Measurements from ENCODE around the gene GUCY1A1. TPM values are rescaled to one million over a fixed set of nuclear protein-coding genes. Genes with fewer than 3 reads are reported as not detected.

GUCY1A1 gene
- total RNA-seq, 3 donors from 2014 or later, result 8.2 to 75.8 (median 57.0) TPM

DNA sequence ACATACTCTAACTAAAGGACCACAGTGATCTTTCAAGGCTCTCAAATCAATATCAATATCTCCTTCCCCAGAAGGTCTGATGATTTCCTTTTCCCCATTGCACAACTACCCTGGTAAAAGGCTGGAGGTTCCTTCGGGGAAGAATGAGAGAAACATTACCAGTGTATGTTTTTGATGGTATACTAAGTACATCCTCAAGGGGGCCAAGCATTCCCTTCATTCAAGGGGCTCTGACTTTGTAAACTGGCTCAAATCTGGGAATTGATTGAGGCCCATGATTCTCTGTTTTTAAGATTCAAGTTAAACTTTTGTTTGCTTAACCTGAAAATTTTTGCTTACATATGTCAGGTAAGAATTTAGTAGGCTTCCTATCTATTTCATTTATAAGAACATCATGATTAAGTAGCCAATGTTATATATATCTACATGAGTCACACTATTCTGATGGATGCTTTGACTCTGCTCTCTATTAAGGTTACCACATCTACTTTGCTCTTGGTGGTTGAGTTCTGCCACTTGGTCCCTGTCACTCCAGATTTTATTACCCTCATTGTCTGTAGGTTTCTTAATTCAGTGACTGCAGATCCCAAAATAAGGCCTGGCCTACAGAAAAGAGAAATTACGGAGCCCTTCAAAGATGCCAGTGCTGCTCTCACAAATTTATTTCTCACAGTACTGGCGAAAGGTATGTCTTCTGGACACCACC lies 75.8 kb downstream of the GUCY1A1 start:
- Histone ChIP-seq H3K4me1 (no peaks in the 10 kb centered on the region), H3K27me3 (no peaks in the 10 kb centered on the region), H3K9me3 (no peaks in the 10 kb centered on the region), H3K4me3 (no peak overlapping the region), H3K36me3 (no peaks in the 10 kb centered on the region), H3K27ac (no peak overlapping the region)
- no peak for DNase-seq (ENCODE audit: low spot score in 2 of 2)
- TF ChIP-seq POLR2AphosphoS5 (IDR thresholded peaks at IDR 0.05) (no peak), POLR2A (IDR thresholded peaks at IDR 0.05) (no peak)
- TF ChIP-seq, protein P1, sequence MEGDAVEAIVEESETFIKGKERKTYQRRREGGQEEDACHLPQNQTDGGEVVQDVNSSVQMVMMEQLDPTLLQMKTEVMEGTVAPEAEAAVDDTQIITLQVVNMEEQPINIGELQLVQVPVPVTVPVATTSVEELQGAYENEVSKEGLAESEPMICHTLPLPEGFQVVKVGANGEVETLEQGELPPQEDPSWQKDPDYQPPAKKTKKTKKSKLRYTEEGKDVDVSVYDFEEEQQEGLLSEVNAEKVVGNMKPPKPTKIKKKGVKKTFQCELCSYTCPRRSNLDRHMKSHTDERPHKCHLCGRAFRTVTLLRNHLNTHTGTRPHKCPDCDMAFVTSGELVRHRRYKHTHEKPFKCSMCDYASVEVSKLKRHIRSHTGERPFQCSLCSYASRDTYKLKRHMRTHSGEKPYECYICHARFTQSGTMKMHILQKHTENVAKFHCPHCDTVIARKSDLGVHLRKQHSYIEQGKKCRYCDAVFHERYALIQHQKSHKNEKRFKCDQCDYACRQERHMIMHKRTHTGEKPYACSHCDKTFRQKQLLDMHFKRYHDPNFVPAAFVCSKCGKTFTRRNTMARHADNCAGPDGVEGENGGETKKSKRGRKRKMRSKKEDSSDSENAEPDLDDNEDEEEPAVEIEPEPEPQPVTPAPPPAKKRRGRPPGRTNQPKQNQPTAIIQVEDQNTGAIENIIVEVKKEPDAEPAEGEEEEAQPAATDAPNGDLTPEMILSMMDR (IDR thresholded peaks at IDR 0.05), result no peak
- intact Hi-C loops (cut with DNase I; ENCODE audit: low total_unique reads), result no loop called here

GRCh38 chr4:155745984-155746383 lies 79.3 kb downstream of the GUCY1A1 start:
- H3K4me1 ChIP-seq, result no peaks in the 10 kb centered on the region
- H3K27me3 ChIP-seq, result no peaks in the 10 kb centered on the region
- intact Hi-C loops (cut with DNase I; ENCODE audit: low total_unique reads), result no loop called here
- DNase-seq (ENCODE audit: low spot score in 2 of 2), result no peak
- H3K4me3 ChIP-seq, result no peak overlapping the region
- no peak overlapping the region for H3K27ac ChIP-seq
- TF ChIP-seq, protein P1 (IDR thresholded peaks at IDR 0.05), result no peak
- TF ChIP-seq POLR2A (IDR thresholded peaks at IDR 0.05) (no peak), POLR2AphosphoS5 (IDR thresholded peaks at IDR 0.05) (no peak)
- no peaks in the 10 kb centered on the region for H3K9me3 ChIP-seq
- H3K36me3 ChIP-seq, result no peaks in the 10 kb centered on the region

DNA sequence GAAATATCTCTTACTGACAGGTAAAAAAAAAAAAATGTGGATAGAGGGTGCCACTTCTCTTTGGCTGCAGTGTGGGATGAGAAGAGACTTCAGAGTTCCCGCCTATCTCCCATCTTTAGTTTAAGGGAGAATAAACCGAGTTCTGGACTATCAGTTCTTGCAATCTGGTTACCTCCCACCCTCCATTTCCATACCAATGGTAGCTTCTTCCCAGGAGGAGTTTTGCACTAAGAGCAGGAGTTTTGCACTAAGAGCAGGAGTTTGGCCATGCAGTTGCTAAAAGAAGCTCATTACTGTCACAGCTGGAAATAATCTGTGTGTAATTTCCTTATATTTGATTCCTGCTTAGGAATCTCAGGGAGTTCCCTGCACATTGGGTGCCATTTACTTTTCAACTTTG lies 81.4 kb downstream of the GUCY1A1 start:
- Histone ChIP-seq H3K27me3 (no peaks in the 10 kb centered on the region), H3K27ac (no peak overlapping the region), H3K4me1 (no peaks in the 10 kb centered on the region), H3K9me3 (no peaks in the 10 kb centered on the region), H3K36me3 (no peaks in the 10 kb centered on the region), H3K4me3 (no peak overlapping the region)
- TF ChIP-seq POLR2A (IDR thresholded peaks at IDR 0.05), result no peak
- intact Hi-C loops (cut with DNase I; ENCODE audit: low total_unique reads), result no loop called here
- no peak for DNase-seq (ENCODE audit: low spot score in 2 of 2)

DNA sequence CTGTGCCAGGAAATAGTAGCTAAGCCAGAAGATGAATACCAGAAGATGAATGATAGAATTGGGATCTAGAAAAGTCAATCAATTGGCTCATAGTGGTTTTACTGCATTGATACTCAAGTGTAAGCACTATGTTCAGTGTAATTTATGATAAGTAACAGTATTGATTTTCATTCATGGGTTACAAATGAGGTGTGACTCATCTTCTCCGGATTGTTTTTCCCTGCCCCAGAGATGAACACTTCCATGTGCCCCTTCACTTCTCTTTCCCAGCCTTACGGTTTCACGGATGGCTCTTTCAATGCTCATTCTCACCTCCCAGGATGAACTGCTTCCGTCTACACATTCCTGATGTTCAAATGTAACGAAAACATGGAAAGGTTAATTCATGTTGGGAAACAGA lies 82.4 kb downstream of the GUCY1A1 start:
- Histone ChIP-seq H3K36me3 (no peaks in the 10 kb centered on the region), H3K4me3 (no peak overlapping the region), H3K4me1 (no peaks in the 10 kb centered on the region), H3K27me3 (no peaks in the 10 kb centered on the region), H3K27ac (no peak overlapping the region), H3K9me3 (no peaks in the 10 kb centered on the region)
- intact Hi-C loops (cut with DNase I; ENCODE audit: low total_unique reads), result no loop called here
- DNase-seq (ENCODE audit: low spot score in 2 of 2), result no peak
- TF ChIP-seq POLR2A (IDR thresholded peaks at IDR 0.05) (no peak), POLR2AphosphoS5 (IDR thresholded peaks at IDR 0.05) (no peak)
- TF ChIP-seq, protein P1 (IDR thresholded peaks at IDR 0.05), result no peak

DNA sequence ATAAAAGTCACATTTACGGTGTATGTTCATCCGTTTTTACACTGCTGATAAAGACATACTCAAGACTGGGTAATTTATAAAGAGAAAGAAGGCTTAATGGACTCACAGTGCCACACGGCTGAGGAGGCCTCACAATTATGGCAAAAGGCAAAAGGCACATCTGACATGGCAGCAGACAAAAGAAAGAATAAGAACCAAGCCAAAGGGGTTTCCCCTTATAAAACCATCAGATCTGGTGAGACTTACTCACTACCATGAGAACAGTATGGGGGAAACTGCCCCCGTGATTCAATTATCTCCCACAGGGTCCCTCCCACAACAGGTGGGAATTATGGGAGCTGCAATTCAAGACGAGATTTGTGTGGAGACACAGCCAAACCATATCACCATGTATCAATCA lies 84.9 kb downstream of the GUCY1A1 start:
- H3K36me3 ChIP-seq, result no peaks in the 10 kb centered on the region
- DNase-seq (ENCODE audit: low spot score in 2 of 2), result no peak
- H3K27ac ChIP-seq, result no peak overlapping the region
- H3K9me3 ChIP-seq, result no peaks in the 10 kb centered on the region
- TF ChIP-seq POLR2A (IDR thresholded peaks at IDR 0.05) (no peak), POLR2AphosphoS5 (IDR thresholded peaks at IDR 0.05) (no peak)
- TF ChIP-seq, protein P1 (IDR thresholded peaks at IDR 0.05), result no peak
- no peaks in the 10 kb centered on the region for H3K27me3 ChIP-seq
- H3K4me1 ChIP-seq, result no peaks in the 10 kb centered on the region
- no peak overlapping the region for H3K4me3 ChIP-seq
- intact Hi-C loops (cut with DNase I; ENCODE audit: low total_unique reads), result no loop called here
